Measurements from ENCODE around the gene AKAP8. TPM values are rescaled to one million over a fixed set of nuclear protein-coding genes. Genes with fewer than 3 reads are reported as not detected.
"Not testable (repeated sequence)": the region's sequence is repeated elsewhere in the genome, so short reads cannot be mapped to it uniquely, and the experiment has no call there.

Gene AKAP8
- total RNA-seq, 1 donor from 2014 or later: 19.4 TPM

DNA sequence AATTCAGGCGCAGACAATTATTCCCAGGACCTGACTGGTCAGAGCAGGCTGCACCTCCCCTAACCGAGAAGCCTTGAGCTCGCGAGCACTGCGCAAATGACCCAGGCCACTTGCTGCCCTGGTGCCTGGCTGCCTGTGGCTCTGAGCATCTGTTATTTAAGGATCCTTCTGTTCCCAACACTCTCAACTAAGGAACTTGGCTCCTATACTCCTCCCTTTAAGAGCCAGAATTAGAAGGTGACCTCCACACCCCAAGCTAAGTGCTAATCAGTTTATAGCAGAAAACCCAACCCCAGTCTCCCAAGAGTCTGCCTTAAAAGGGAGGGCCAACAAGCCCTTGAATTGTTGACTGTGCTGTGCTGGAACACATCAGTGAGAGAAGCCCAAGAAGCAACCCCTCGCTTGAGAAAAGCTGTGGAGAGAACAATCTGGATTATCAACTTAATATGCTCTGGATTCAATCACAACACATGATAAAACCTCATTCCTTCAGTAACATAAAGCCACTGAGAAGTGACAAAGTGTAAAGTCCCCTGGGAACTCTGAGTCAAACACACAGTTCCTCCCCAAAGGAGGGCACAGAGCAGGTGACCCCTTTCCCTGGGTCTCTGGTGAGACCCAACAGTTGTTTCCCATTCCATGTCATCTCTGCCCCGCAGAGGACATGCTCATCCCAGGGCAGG lies 24.7 kb upstream of the AKAP8 start:
- no peak for DNase-seq (ENCODE audit: low read depth, low spot score)

DNA sequence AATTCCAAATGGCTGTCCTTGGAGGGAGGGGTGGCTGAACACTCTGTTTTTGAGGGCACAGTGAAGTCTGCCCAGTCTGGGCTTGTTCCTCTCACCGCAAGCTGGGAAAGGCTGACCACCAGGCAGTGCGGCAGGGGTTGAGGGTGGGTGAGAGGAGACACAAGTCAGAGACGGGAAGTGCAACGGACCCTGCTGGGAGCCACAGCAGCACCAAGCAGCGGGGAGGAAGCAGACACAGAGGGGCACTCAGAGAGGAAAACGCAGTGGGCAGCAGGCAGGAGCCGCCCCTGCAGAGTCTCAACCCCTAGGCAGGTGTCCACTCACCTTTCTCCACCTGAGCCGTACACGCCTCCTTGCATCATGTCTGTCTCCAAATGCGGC lies 23.6 kb upstream of the AKAP8 start:
- no peak for DNase-seq (ENCODE audit: low read depth, low spot score)

DNA sequence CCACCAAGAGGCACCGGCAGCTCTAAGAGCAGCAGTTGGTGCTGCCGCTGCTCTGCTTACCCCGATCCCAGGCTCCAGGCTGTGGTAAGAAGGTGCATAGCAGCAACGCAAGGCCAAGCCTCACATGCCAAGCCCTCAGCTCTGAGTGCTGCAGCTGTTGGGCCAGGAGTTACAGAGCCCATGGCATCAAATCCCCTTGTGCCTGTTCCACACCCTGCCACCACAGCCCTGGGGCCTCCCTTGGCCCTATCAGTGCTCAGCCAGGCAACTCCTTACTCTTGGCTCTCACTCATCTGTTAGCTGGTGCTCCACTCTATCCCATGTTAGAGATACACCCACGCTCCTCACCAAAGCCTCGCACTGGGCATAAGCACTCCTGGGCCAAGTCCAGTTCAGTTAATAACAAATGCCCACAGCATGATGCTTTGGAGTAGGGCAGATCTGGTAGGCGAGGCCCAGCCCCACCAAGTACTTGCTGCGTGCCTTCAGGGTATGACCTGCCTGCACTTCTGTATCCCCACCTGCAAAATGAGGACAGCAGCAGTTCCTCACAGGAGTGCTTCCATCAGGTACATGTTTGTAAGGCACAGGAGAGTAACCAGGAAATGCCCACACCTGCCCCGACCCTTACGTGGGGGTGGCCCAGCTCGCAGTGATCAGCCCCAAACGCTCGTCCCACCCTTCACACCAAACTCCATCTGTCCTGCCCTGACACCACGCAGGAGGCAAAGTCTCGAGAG lies 23.0 kb upstream of the AKAP8 start:
- DNase-seq (ENCODE audit: low read depth, low spot score): no peak

GRCh38 chr19:15401397-15401710 lies 21.8 kb upstream of the AKAP8 start:
- DNase-seq (ENCODE audit: low read depth, low spot score): no peak

DNA sequence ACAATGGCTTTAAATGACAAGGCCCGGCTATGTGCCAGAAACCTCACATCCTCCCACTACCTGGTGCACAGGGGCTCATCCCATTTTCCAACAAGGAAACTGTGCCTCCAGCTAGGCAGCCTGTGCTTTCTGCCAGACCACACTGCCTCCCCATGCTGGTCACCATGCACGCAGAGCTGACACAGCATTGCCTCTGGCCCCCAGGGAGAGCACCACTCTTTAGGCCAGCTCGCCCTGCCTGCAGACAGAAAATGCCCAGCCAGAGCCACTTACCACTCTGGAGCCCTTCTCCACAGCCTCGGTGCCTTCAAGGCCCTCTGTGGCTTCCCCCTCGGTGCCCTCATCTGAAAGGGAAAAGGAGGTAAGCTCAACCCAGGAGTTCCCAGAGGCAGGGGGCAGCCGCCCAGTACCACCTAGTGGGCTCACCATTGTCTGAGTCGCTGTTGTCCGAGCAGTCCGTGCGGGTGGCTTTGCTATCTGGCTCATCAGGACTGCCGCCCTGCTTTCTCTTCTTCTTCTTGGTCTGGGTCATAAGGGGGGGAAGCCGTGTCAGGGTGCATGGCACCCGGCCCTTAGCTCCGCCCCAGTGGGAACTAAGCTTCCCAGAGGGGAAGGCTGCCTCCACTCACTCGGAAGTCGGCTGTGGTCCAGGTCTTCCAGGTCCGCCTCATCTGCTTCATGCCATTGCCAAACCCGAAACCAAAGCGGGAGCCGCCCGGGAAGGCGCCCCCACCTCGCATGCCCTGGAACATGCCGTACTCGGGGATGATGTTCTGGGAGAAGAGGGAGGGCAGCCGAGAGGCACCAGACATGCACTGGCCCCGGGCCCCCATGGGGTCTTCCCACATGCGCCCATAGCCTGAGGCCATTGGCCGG lies 21.2 kb upstream of the AKAP8 start:
- DNase-seq (ENCODE audit: low read depth, low spot score): no peak

DNA sequence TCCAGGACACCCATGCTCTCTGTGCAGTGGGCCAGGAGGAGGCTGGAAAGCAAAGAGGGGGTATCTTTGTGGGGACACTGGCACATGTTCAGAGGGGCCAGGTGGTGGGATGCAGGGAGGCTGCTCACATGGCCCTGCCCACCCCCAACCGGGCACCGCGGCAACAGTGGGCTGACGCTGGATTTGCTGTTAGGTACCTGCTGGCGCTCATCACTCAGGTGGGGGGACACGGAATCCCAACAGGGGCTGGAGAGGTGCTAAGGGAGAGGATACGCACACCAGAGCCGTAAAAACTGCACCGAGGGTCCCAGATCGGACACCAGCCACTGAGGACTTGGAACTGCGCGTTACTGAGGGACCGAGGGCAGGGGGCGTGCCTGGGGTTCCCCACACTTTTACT lies 20.0 kb upstream of the AKAP8 start:
- DNase-seq (ENCODE audit: low read depth, low spot score): no peak

- no peak for DNase-seq (ENCODE audit: low read depth, low spot score)
Measured at GRCh38 chr19:15399234-15399515, 19.6 kb upstream of the AKAP8 start.

- DNase-seq (ENCODE audit: low read depth, low spot score): no peak
Measured at GRCh38 chr19:15398501-15399233, 19.1 kb upstream of the AKAP8 start.

DNA sequence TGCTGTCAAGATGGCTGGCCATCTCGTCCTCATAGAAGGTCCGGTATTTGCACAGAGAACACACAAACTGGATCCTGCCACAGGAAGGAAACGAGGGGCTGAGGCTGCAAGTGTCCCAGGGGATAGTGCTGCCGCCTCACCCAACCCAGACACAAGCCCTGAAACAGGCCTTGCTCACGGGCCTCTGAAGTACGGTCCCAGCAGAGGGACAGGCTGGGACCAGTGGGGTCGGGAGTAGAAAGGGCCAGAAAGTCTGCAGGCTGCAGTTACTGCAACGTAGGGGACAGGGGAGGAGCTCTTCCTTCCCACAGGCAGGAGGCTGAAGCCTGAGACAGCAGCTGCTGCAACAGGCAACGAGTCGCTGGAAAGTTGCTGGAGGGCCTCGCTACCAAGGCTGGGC lies 18.2 kb upstream of the AKAP8 start:
- no peak for DNase-seq (ENCODE audit: low read depth, low spot score)

DNA sequence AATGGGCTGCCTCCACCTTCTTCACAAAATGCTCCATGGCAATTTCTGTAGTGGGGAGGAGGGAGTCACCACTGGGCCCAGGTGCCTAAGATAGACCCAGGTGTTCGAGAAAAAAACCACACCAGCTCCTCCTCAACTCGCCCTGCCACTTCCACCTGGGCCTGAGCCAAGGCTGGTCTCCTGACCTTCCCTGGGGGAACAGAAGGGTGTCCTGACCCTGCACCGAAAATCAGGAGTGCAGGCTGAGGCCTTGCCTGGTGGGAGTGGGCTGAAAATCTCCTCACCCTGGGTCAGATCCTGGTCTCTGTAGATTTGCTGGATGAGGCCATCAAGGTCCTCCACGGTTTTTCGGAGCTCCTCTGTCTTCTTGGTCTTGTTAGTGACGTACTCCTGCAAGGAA lies 17.6 kb upstream of the AKAP8 start:
- DNase-seq (ENCODE audit: low read depth, low spot score): no peak

GRCh38 chr19:15396436-15396835 lies 16.8 kb upstream of the AKAP8 start:
- no peak for DNase-seq (ENCODE audit: low read depth, low spot score)

GRCh38 chr19:15395251-15395650 lies 15.7 kb upstream of the AKAP8 start:
- not testable (repeated sequence) for DNase-seq (ENCODE audit: low read depth, low spot score)

- DNase-seq (ENCODE audit: low read depth, low spot score): no peak
Measured at GRCh38 chr19:15394426-15394825, 14.8 kb upstream of the AKAP8 start.

GRCh38 chr19:15393963-15394362 lies 14.4 kb upstream of the AKAP8 start:
- no peak for DNase-seq (ENCODE audit: low read depth, low spot score)

DNA sequence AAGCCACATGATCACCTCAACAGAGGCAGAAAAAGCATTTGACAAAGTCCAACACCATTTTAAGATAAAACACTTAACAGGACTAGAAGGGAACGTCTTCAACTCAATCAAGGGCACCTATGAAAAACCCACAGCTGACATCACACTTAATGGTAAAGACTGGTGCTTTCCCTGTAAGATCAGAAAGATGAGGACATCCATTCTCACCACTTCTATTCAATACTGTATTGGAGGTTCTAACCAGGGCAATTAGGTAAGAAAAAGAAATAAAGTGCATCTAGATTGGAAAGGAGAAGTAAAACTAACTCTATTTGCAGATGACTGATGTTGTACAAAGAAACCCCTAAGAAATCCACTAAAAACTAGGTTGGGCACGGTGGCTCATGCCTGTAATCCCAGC lies 11.2 kb upstream of the AKAP8 start:
- DNase-seq (ENCODE audit: low read depth, low spot score): no peak

- no peak for DNase-seq (ENCODE audit: low read depth, low spot score)
Measured at GRCh38 chr19:15381864-15382263, 2.3 kb upstream of the AKAP8 start.

DNA sequence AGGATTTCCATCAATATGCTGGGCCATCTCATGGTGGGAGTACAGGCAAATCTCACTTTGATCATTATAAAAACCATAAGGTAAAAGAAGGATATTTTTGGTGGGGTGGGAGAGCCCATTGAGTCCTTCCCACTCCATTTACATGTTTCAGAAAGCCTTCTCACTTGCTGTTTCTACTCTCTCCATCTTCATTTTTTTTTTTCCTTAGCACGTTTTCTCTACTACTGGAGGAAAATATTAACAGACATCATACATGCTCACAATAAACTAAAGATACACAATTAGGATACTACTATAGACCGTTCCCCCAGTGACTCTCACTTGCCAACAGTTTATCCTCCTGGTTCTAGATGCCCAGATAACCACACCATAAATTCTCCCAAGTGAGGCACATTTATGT lies 1.8 kb upstream of the AKAP8 start:
- DNase-seq (ENCODE audit: low read depth, low spot score): no peak

GRCh38 chr19:15379999-15380647 lies 536 bp upstream of the AKAP8 start:
- DNase-seq (ENCODE audit: low read depth, low spot score): no peak

GRCh38 chr19:15378534-15379082 lies 979 bp downstream of the AKAP8 start:
- no peak for DNase-seq (ENCODE audit: low read depth, low spot score)

- no peak for DNase-seq (ENCODE audit: low read depth, low spot score)
Measured at GRCh38 chr19:15374796-15375440, 4.7 kb downstream of the AKAP8 start.

Data from pulmonary artery endothelial cell (primary cell).